ENCODE measurements around the gene KRT76.

KRT76 gene

DNA sequence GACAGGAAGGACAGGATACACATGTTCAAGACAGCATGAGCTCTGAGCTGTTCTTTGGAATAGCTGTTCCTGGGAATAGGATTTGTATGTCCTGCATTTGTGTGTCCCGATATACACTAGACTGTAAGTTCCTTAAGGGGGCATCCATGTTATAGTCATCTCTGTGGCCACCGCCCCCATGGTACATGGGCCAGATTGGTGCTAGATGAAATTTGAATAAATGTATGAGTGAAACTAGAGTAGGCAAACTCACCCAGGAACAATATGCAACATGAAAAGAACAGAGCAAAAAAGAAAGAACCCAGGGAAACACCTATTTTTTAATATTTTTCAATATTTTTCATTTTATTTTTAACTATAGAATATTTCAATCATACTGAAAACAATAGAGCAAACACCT lies 48.8 kb downstream of the KRT76 start:
- DNase-seq = no peak

DNA sequence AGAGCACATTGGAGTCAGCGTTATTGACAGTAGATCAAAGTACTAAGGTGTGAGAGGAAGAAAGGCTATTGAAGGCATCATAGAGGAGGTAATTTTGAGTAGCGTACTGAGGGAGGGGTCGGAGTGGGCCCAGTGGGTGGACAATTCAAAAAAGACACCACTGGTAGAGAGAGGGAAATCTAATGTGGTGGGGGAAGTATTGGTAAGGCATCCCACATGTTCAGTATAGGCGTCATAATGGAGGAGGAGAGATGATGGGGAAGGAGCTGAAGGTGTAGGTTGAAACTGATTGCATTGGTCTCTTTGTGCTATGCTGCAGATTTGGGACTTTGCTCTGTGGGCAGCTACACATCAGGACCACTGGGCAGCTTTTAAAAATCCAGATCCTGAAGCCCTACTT lies 50.1 kb downstream of the KRT76 start:
- DNase-seq = no peak

- no peak for DNase-seq
Measured at GRCh38 chr12:52726451-52726850, 50.7 kb downstream of the KRT76 start.

GRCh38 chr12:52724384-52724783 lies 52.8 kb downstream of the KRT76 start:
- no peak for DNase-seq

DNA sequence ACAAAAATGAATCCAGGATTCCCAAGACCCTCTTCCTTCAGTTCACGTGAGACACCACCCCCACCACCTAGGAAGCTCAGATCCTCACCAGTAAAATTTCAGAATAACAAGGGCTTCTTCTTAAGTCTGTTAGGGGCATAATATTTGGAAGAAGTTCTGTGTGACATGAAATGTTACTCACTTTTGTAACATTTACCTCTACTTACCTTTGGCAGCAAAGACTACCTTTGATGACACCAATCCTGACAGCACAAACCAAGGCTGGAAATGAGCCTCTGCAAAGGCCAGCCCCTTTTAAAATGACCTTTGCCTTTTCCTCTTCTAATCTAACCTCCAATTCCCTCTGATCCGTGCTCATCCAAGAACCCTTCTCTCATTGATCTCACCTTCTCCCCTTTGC lies 54.5 kb downstream of the KRT76 start:
- DNase-seq = no peak

- DNase-seq = no peak
Measured at GRCh38 chr12:52721838-52722470, 55.2 kb downstream of the KRT76 start.

DNA sequence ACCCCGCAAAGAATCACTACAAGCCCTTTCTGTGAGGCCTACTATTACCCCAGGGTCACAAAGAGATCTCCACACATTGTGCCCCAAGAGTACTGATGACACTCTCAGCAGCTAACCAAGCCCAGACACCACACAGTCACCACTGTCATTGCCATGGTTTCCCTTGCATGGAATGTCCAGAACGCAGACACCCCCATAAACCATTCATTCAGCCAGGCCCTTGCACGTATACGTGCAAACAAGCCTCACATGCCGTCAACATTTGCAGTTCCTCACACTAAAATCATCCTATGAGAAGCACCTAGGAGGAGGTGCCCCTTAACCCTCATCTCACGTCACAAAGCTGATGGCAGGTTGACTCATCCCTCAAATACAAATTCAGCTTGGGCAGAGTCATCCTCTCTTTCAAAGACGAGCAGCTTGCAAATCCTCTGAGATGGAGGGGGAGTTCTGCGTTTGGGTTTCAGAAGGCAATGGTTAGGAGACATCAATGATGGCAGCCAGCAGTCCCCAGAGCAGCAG lies 56.7 kb downstream of the KRT76 start:
- DNase-seq = no peak

All from stimulated activated CD4-positive, alpha-beta T cell treated with anti-CD3 and anti-CD28 coated beads, Interleukin-2, amount 100 ng/mL, for 24 hours (primary cell).